DOHH2 (cell line): ENCODE measurements around the gene PHACTR1.

Source experiments
- CTCF ChIP-seq: fragments of 200-600 bp; sonication (generic); IDR thresholded peaks from one replicate; pipeline ENCODE4 v1.5.1; 2014; ENCODE audit warnings: antibody characterized with exemption, mild to moderate bottlenecking, low read depth, low read length; ENCODE audit not compliant: poor library complexity, severe bottlenecking
- EZH2phosphoT487 ChIP-seq: fragments of 200-600 bp; sonication (generic); IDR thresholded peaks from 2 replicates; pipeline ENCODE4 v1.6.1; 2017; ENCODE audit warnings: borderline replicate concordance, mild to moderate bottlenecking, antibody characterized with exemption, low read length, moderate library complexity, mixed read lengths

GRCh38 chr6:12845224-12846004 lies 128.8 kb downstream of the PHACTR1 start:
- no peak for TF ChIP-seq CTCF
- TF ChIP-seq EZH2phosphoT487: no peak
